Esophagus muscularis mucosa (tissue), 4 donors: ENCODE data around the gene NCLN. TPM values are rescaled to one million over a fixed set of nuclear protein-coding genes. Genes with fewer than 3 reads are reported as not detected.

Experiments
- DNase-seq: peaks from one replicate; pipeline ENCODE4 v3.0.0-alpha.2; 2017; ENCODE audit errors: extremely low spot score
- H3K27ac ChIP-seq, 4 donors: fragments of 200-600 bp; sonication (generic); replicated peaks in 1 of 4; 1 replicate in 3 of 4; 2 replicates in 1 of 4; pipeline ENCODE4 v1.5.1; 2016 to 2019; ENCODE audit warnings: mild to moderate bottlenecking in 1 of 4
- H3K27me3 ChIP-seq, 4 donors: fragments of 200-600 bp; sonication (generic); one replicate each; pipeline versions ENCODE4 v1.5.1 to v1.6.0; 2016 to 2019
- H3K36me3 ChIP-seq, 4 donors: fragments of 200-600 bp; sonication (generic); one replicate each; pipeline ENCODE4 v1.5.1; 2016 to 2019
- H3K4me1 ChIP-seq, 4 donors: fragments of 200-600 bp; sonication (generic); one replicate each; pipeline ENCODE4 v1.5.1; 2016 to 2019
- H3K4me3 ChIP-seq, 4 donors: fragments of 200-600 bp; sonication (generic); 1 replicate in 2 of 4; 2 replicates in 2 of 4; pipeline ENCODE4 v1.5.1; 2016 to 2019; ENCODE audit warnings: mild to moderate bottlenecking in 4 of 4, moderate library complexity in 1 of 4
- H3K9me3 ChIP-seq, 4 donors: fragments of 200-600 bp; sonication (generic); 1 replicate in 3 of 4; 2 replicates in 1 of 4; pipeline ENCODE4 v1.5.1; 2016 to 2019
- EP300 ChIP-seq: sonication (generic); formaldehyde crosslinking; IDR thresholded peaks from one replicate; pipeline ENCODE4 v1.6.1; 2017; ENCODE audit warnings: antibody characterized with exemption
- POLR2A ChIP-seq: fragments of 450-650 bp; IDR thresholded peaks from one replicate; pipeline ENCODE4 v1.6.1; 2017; ENCODE audit warnings: antibody characterized with exemption, moderate library complexity, mild to moderate bottlenecking, low read depth
- POLR2AphosphoS5 ChIP-seq, 2 donors: sonication (generic); formaldehyde crosslinking; IDR thresholded peaks; one replicate each; pipeline ENCODE4 v1.6.1; 2017; ENCODE audit warnings: antibody characterized with exemption in 2 of 2
- WGBS: methylation state at CpG from one replicate; pipeline ENCODE4 v1.1.5; 2018; 5-methylcytosine and 5-hydroxymethylcytosine counted together
- intact Hi-C: fragments of 100-400 bp; cut with DNase I; formaldehyde crosslinking; loops from one replicate; pipeline ENCODE4 v1.15.1; 2023
- total RNA-seq, 4 donors: library from RNA; depleted of rRNA; stranded (reverse); fragments of >200 nt; gene quantifications; one replicate each; pipeline versions ENCODE4 v1.1.0 to v1.2.1, GENCODE V29; 2016
- TF ChIP-seq, protein P1 (sequence below), 3 experiments: fragments of 200-600 bp in 2 of 3; fragments of 450-650 bp in 1 of 3; sonication (generic) in 2 of 3; IDR thresholded peaks; one replicate each; pipeline ENCODE4 v1.5.1; 2017 to 2019; ENCODE audit warnings: antibody characterized with exemption in 3 of 3, mild to moderate bottlenecking in 2 of 3, moderate library complexity in 1 of 3

NCLN gene
- total RNA-seq, 4 donors from 2014 or later = 26.2 to 33.6 (median 29.7) TPM

DNA sequence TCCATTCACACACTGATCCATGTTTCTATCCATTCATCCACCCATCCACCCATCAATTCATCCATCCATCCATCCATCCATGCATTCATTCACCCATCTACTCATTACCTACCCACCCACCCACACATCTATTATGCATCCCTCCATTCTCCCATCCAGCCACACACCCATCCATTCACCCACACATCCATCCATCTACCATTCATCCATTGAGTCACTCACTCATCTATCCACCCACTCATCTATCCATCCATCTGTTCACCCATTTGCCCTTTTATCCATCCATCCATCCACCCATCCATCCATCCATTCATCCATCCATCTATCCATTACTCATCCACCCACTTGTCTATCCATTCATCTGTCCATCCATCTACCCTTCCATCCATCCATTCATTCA lies 68.8 kb downstream of the NCLN start:
- no peaks in the 10 kb centered on the region for H3K36me3 ChIP-seq
- TF ChIP-seq POLR2A = no peak
- no peak for TF ChIP-seq POLR2AphosphoS5 (IDR thresholded peaks at IDR 0.05)
- TF ChIP-seq, protein P1, sequence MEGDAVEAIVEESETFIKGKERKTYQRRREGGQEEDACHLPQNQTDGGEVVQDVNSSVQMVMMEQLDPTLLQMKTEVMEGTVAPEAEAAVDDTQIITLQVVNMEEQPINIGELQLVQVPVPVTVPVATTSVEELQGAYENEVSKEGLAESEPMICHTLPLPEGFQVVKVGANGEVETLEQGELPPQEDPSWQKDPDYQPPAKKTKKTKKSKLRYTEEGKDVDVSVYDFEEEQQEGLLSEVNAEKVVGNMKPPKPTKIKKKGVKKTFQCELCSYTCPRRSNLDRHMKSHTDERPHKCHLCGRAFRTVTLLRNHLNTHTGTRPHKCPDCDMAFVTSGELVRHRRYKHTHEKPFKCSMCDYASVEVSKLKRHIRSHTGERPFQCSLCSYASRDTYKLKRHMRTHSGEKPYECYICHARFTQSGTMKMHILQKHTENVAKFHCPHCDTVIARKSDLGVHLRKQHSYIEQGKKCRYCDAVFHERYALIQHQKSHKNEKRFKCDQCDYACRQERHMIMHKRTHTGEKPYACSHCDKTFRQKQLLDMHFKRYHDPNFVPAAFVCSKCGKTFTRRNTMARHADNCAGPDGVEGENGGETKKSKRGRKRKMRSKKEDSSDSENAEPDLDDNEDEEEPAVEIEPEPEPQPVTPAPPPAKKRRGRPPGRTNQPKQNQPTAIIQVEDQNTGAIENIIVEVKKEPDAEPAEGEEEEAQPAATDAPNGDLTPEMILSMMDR (IDR thresholded peaks at IDR 0.05) = no peak
- intact Hi-C loops = no loop called here
- H3K4me1 ChIP-seq = no peaks in the 10 kb centered on the region
- H3K4me3 ChIP-seq = no peak overlapping the region
- H3K27ac ChIP-seq = no peak overlapping the region
- no peak for DNase-seq
- peaks cover 0 to 14% (median 13%) of the 10 kb centered on the region in 4 donors for H3K9me3 ChIP-seq
- H3K27me3 ChIP-seq = peaks cover 0 to 65% (median 3%) of the 10 kb centered on the region in 4 donors

DNA sequence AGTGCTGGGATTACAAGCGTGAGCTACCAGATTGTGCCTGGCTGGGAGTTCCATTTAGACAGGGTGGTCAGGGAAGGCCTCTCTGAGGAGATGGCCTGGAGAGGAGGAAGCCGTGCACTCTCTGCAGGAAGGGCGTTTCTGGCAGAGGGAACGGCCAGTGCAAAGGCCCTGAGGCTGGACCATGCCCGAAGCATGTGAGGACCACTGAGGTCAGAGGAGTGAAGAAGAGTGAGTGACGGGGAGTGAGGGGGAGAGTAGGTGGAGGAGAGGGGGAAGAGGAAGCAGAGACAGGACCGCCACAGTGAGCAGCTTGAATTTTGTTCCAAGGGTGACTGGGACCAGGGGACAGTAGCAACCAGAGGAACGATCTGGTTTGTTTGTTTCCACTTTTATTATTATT lies 71.3 kb downstream of the NCLN start:
- no peaks in the 10 kb centered on the region for H3K4me1 ChIP-seq
- intact Hi-C loops = no loop called here
- TF ChIP-seq EP300 (no peak), POLR2AphosphoS5 (IDR thresholded peaks at IDR 0.05) (no peak), POLR2A (no peak)

More for the DNA sequence above, 71.3 kb downstream of the NCLN start:
- no peak for DNase-seq
- Histone ChIP-seq H3K9me3 (peaks cover 0 to 14% (median 13%) of the 10 kb centered on the region in 4 donors), H3K4me3 (no peak overlapping the region), H3K36me3 (no peaks in the 10 kb centered on the region), H3K27ac (no peak overlapping the region), H3K27me3 (peaks cover 0 to 63% (median 0%) of the 10 kb centered on the region in 4 donors)
- WGBS = 92% methylated on average over 8 of the region's 8 CpGs

Other genes starting within 250 kb of the NCLN start
- gene ZNF77, start 241.0 kb upstream of the NCLN start, total RNA-seq = 1 to 10 TPM; 2.5 to 4.2 (median 3.0) TPM
- gene TLE6, start 208.4 kb upstream of the NCLN start, total RNA-seq = 1 to 10 TPM in 1 of 4 donors, under 1 TPM in 2, not detected in 1; 0.75 to 1.2 (median 0.91) TPM
- 10 to 100 TPM; 34.0 to 51.2 (median 44.1) TPM for gene TLE2, start 156.7 kb upstream of the NCLN start, total RNA-seq
- gene TLE5, start 123.4 kb upstream of the NCLN start, total RNA-seq = 100 to 1,000 TPM; 657 to 947 (median 804) TPM
- gene GNA11, start 91.6 kb upstream of the NCLN start, total RNA-seq = 100 to 1,000 TPM in 3 of 4 donors, 10 to 100 TPM in 1; 90.5 to 169 (median 119) TPM
- 10 to 100 TPM in 1 of 4 donors, 1 to 10 TPM in 3; 4.3 to 13.8 (median 5.3) TPM for gene GNA15, start 49.9 kb upstream of the NCLN start, total RNA-seq
- gene S1PR4, start 7.2 kb upstream of the NCLN start, total RNA-seq = 1 to 10 TPM in 3 of 4 donors, under 1 TPM in 1; 0.42 to 5.5 (median 2.4) TPM
- under 1 TPM in 1 of 4 donors, not detected in 3; 0.17 TPM for gene CELF5, start 38.7 kb downstream of the NCLN start, total RNA-seq
- gene NFIC, start 180.7 kb downstream of the NCLN start, total RNA-seq = 100 to 1,000 TPM; 165 to 297 (median 211) TPM